Neuron (in vitro differentiated cells): ENCODE measurements around the gene MFN1.

Experiments
- H2AFZ ChIP-seq: one replicate; pipeline ENCODE4 v1.6.1; 2013; ENCODE audit warnings: low read depth, mild to moderate bottlenecking, inconsistent platforms, low read length, moderate library complexity
- H3K27me3 ChIP-seq: one replicate; pipeline ENCODE4 v1.6.1; 2013; ENCODE audit warnings: low read length; ENCODE audit not compliant: insufficient read depth
- H3K36me3 ChIP-seq: one replicate; pipeline ENCODE4 v1.6.1; 2013; ENCODE audit warnings: low read length; ENCODE audit not compliant: insufficient read depth
- H3K4me1 ChIP-seq: one replicate; pipeline ENCODE4 v1.6.1; 2013; ENCODE audit warnings: low read length; ENCODE audit not compliant: insufficient read depth
- H3K4me3 ChIP-seq: 2 replicates; pipeline ENCODE4 v1.5.1; 2013; ENCODE audit warnings: mild to moderate bottlenecking, low read length, moderate library complexity
- H3K9me3 ChIP-seq: one replicate; pipeline ENCODE4 v1.6.1; 2013; ENCODE audit warnings: low read length

Gene MFN1

GRCh38 chr3:179421500-179421899 is 74.0 kb downstream of the MFN1 start:
- Histone ChIP-seq H2AFZ (no peak overlapping the region), H3K9me3 (no peaks in the 10 kb centered on the region), H3K4me1 (no peaks in the 10 kb centered on the region), H3K36me3 (peaks cover 34% of the 10 kb centered on the region), H3K27me3 (no peaks in the 10 kb centered on the region), H3K4me3 (no peak overlapping the region)

- Histone ChIP-seq H2AFZ (no peak overlapping the region), H3K27me3 (no peaks in the 10 kb centered on the region), H3K4me1 (no peaks in the 10 kb centered on the region), H3K4me3 (no peak overlapping the region), H3K9me3 (no peaks in the 10 kb centered on the region), H3K36me3 (peaks cover 18% of the 10 kb centered on the region)
Measured at GRCh38 chr3:179425075-179425474, 77.6 kb downstream of the MFN1 start.

GRCh38 chr3:179428876-179429548 is 81.5 kb downstream of the MFN1 start:
- Histone ChIP-seq H3K4me3 (no peak overlapping the region), H3K4me1 (peaks cover 12% of the 10 kb centered on the region), H3K36me3 (peaks cover 10% of the 10 kb centered on the region), H2AFZ (no peak overlapping the region), H3K27me3 (no peaks in the 10 kb centered on the region), H3K9me3 (no peaks in the 10 kb centered on the region)

GRCh38 chr3:179430277-179430870 is 82.9 kb downstream of the MFN1 start:
- H3K4me1 ChIP-seq, result peaks cover 12% of the 10 kb centered on the region
- H2AFZ ChIP-seq, result no peak overlapping the region
- no peaks in the 10 kb centered on the region for H3K27me3 ChIP-seq
- peaks cover 5% of the 10 kb centered on the region for H3K36me3 ChIP-seq
- no peak overlapping the region for H3K4me3 ChIP-seq
- H3K9me3 ChIP-seq, result no peaks in the 10 kb centered on the region

GRCh38 chr3:179432021-179432420 is 84.5 kb downstream of the MFN1 start:
- no peaks in the 10 kb centered on the region for H3K9me3 ChIP-seq
- H3K36me3 ChIP-seq, result no peaks in the 10 kb centered on the region
- peaks cover 12% of the 10 kb centered on the region for H3K4me1 ChIP-seq
- H2AFZ ChIP-seq, result no peak overlapping the region
- H3K27me3 ChIP-seq, result no peaks in the 10 kb centered on the region
- H3K4me3 ChIP-seq, result no peak overlapping the region

GRCh38 chr3:179432451-179432850 is 84.9 kb downstream of the MFN1 start:
- H3K27me3 ChIP-seq, result no peaks in the 10 kb centered on the region
- H3K36me3 ChIP-seq, result no peaks in the 10 kb centered on the region
- H3K4me1 ChIP-seq, result peaks cover 12% of the 10 kb centered on the region
- no peaks in the 10 kb centered on the region for H3K9me3 ChIP-seq
- H3K4me3 ChIP-seq, result no peak overlapping the region
- no peak overlapping the region for H2AFZ ChIP-seq

- Histone ChIP-seq H3K9me3 (no peaks in the 10 kb centered on the region), H3K27me3 (no peaks in the 10 kb centered on the region), H3K4me3 (no peak overlapping the region), H3K36me3 (no peaks in the 10 kb centered on the region), H3K4me1 (peaks cover 12% of the 10 kb centered on the region), H2AFZ (no peak overlapping the region)
Measured at GRCh38 chr3:179436517-179436916, 89.0 kb downstream of the MFN1 start.

- no peak overlapping the region for H3K4me3 ChIP-seq
- no peaks in the 10 kb centered on the region for H3K36me3 ChIP-seq
- H3K9me3 ChIP-seq, result no peaks in the 10 kb centered on the region
- H3K4me1 ChIP-seq, result no peaks in the 10 kb centered on the region
- no peaks in the 10 kb centered on the region for H3K27me3 ChIP-seq
- no peak overlapping the region for H2AFZ ChIP-seq
Measured at GRCh38 chr3:179438841-179439240, 91.3 kb downstream of the MFN1 start.
